Activated CD4-positive, alpha-beta memory T cell treated with anti-CD3 and anti-CD28 coated beads for 36 hours (primary cell): Measurements from ENCODE around the gene ABLIM2. TPM values are rescaled to one million over a fixed set of nuclear protein-coding genes. Genes with fewer than 3 reads are reported as not detected.
A peak's percentile ranks its signal among the peaks of the same experiment; 100 is the strongest.

Experiments
- CTCF ChIA-PET: fragments of 350-600 bp; sonication (Branson Sonifier 250); formaldehyde crosslinking; loops from one replicate; lab custom pipeline; 2021; ENCODE audit warnings: antibody characterized with exemption, inconsistent platforms; lab: Charles Lee
- POLR2A ChIA-PET: fragments of 350-600 bp; sonication (Branson Sonifier 250); formaldehyde crosslinking; loops from one replicate; lab custom pipeline; 2021; ENCODE audit warnings: antibody characterized with exemption; lab: Charles Lee
- DNase-seq: peaks from one replicate; pipeline ENCODE4 v3.0.0-alpha.2; 2020
- H3K27ac Mint-ChIP-seq: one replicate; pipeline ENCODE4 v1.8.0; 2021; ENCODE audit warnings: mixed read lengths
- H3K27me3 Mint-ChIP-seq: one replicate; pipeline ENCODE4 v1.8.0; 2021; ENCODE audit warnings: mixed read lengths
- H3K36me3 Mint-ChIP-seq: one replicate; pipeline ENCODE4 v1.8.0; 2021; ENCODE audit warnings: mixed read lengths
- H3K4me1 Mint-ChIP-seq: one replicate; pipeline ENCODE4 v1.8.0; 2021; ENCODE audit warnings: low read depth, mixed read lengths
- H3K4me3 Mint-ChIP-seq: one replicate; pipeline ENCODE4 v1.8.0; 2021; ENCODE audit warnings: mild to moderate bottlenecking, mixed read lengths
- H3K9me3 Mint-ChIP-seq: one replicate; pipeline ENCODE4 v1.8.0; 2021; ENCODE audit warnings: mixed read lengths
- intact Hi-C: fragments of 100-400 bp; cut with micrococcal nuclease; formaldehyde crosslinking; loops from one replicate; pipeline ENCODE4 v1.15.1; 2023
- total RNA-seq, 2 experiments: library from RNA; stranded (reverse); gene quantifications; one replicate each; pipeline ENCODE4 v1.2.3, GENCODE V29; 2021

The ABLIM2 gene
- total RNA-seq, 2 experiments from 2014 or later, result 0.55 to 0.63 TPM

- H3K36me3 Mint-ChIP-seq, result no peaks in the 10 kb centered on the region
- peaks cover 53% of the 10 kb centered on the region for H3K4me1 Mint-ChIP-seq
- ChIA-PET POLR2A (interaction anchor here (0.6 to 3.7 kb wide), 4 partner anchors 9 to 130 kb away, joined by 3 to 17 read pairs (median 10); partner anchors contain the start of gene AFAP1), CTCF (interaction anchor here (0.9 to 2.7 kb wide), 9 partner anchors 9 to 159 kb away, joined by 3 to 11 read pairs (median 5); partner anchors contain the start of gene AFAP1)
- no peaks in the 10 kb centered on the region for H3K27me3 Mint-ChIP-seq
- DNase-seq, result peak; percentile 93
- H3K9me3 Mint-ChIP-seq, result no peaks in the 10 kb centered on the region
- peak overlapping the region; percentile 38 for H3K4me3 Mint-ChIP-seq
- intact Hi-C loops, result loop anchor here (1.0 to 10.0 kb wide), 5 partner anchors 8 to 1266 kb away; partner anchors contain the start of genes AFAP1 and S100P
- H3K27ac Mint-ChIP-seq, result peak overlapping the region; percentile 94
Observed at GRCh38 chr4:7960790-7961655, 197.6 kb downstream of the ABLIM2 start.

GRCh38 chr4:7960017-7960789, 198.4 kb downstream of the ABLIM2 start:
- H3K27ac Mint-ChIP-seq, result peak overlapping the region; percentile 94
- intact Hi-C loops, result loop anchor here (1.0 to 10.0 kb wide), 4 partner anchors 21 to 1265 kb away; partner anchors contain the start of genes AFAP1 and S100P
- no peaks in the 10 kb centered on the region for H3K27me3 Mint-ChIP-seq
- POLR2A ChIA-PET, result interaction anchor here (2.8 to 3.7 kb wide), 2 partner anchors 10 to 21 kb away, joined by 15 to 17 read pairs; partner anchors contain the start of gene AFAP1
- DNase-seq, result peak; percentile 66
- peak overlapping the region; percentile 38 for H3K4me3 Mint-ChIP-seq
- H3K36me3 Mint-ChIP-seq, result no peaks in the 10 kb centered on the region
- peaks cover 46% of the 10 kb centered on the region for H3K4me1 Mint-ChIP-seq
- CTCF ChIA-PET, result interaction anchor here (1.0 to 2.7 kb wide), 8 partner anchors 10 to 158 kb away, joined by 3 to 11 read pairs (median 4); partner anchors contain the start of gene AFAP1
- no peaks in the 10 kb centered on the region for H3K9me3 Mint-ChIP-seq

GRCh38 chr4:7959078-7959477, 199.5 kb downstream of the ABLIM2 start:
- Mint-ChIP-seq H3K36me3 (no peaks in the 10 kb centered on the region), H3K27me3 (no peaks in the 10 kb centered on the region), H3K4me3 (no peak overlapping the region), H3K9me3 (no peaks in the 10 kb centered on the region), H3K4me1 (peaks cover 35% of the 10 kb centered on the region), H3K27ac (no peak overlapping the region)
- no peak for DNase-seq
- CTCF ChIA-PET, result interaction anchor here (1.0 to 2.7 kb wide), 2 partner anchors 20 to 157 kb away, joined by 3 to 11 read pairs; partner anchors contain the start of gene AFAP1
- POLR2A ChIA-PET, result interaction anchor here (3.7 kb wide), 1 partner anchor 20 kb away, joined by 17 read pairs; the partner anchor contains the start of gene AFAP1
- intact Hi-C loops, result no loop called here

- no peaks in the 10 kb centered on the region for H3K9me3 Mint-ChIP-seq
- ChIA-PET POLR2A (interaction anchor here (0.6 kb wide), 1 partner anchor 126 kb away, joined by 4 read pairs; no protein-coding TSS in a partner anchor), CTCF (interaction anchor here (1.3 kb wide), 1 partner anchor 155 kb away, joined by 4 read pairs; no protein-coding TSS in a partner anchor)
- peaks cover 21% of the 10 kb centered on the region for H3K4me1 Mint-ChIP-seq
- no peaks in the 10 kb centered on the region for H3K27me3 Mint-ChIP-seq
- intact Hi-C loops, result no loop called here
- no peaks in the 10 kb centered on the region for H3K36me3 Mint-ChIP-seq
- DNase-seq, result no peak
- H3K4me3 Mint-ChIP-seq, result no peak overlapping the region
- no peak overlapping the region for H3K27ac Mint-ChIP-seq
Observed at GRCh38 chr4:7956934-7957656, 201.5 kb downstream of the ABLIM2 start.

DNA sequence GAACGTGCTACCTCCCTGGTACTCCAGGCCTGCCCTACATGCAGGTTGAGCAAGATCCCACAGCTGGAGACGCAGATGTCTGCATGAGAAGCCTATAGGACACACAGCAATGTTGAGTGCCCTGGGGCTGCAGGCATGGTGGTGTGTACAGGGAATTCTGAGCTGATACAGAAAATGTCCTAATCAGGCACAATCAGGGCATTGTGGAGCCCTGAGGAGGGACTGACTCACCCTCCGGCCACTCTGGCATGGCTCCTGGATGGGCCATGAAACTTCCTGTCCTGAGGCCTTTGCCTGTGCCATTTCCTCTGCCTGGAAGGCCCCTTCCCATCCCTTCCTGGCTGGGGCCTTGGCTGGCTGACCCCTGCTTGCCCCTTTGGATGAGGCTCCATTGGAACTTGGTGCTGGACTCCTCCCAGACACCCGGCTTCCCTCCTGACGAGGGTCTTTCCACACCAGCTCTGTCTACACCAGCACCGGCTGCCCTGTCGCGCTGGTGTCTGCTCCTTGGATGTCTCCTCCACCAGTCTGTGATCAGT, 202.3 kb downstream of the ABLIM2 start:
- intact Hi-C loops, result no loop called here
- peaks cover 21% of the 10 kb centered on the region for H3K4me1 Mint-ChIP-seq
- CTCF ChIA-PET, result no interaction called here

GRCh38 chr4:7955393-7955792, 203.2 kb downstream of the ABLIM2 start:
- Mint-ChIP-seq H3K4me3 (no peak overlapping the region), H3K36me3 (no peaks in the 10 kb centered on the region), H3K27me3 (no peaks in the 10 kb centered on the region), H3K9me3 (peaks cover 4% of the 10 kb centered on the region), H3K27ac (no peak overlapping the region), H3K4me1 (peaks cover 12% of the 10 kb centered on the region)
- no peak for DNase-seq
- ChIA-PET CTCF (no interaction called here), POLR2A (no interaction called here)
- intact Hi-C loops, result no loop called here

More for the DNA sequence above, 202.3 kb downstream of the ABLIM2 start:
- Mint-ChIP-seq H3K27me3 (no peaks in the 10 kb centered on the region), H3K9me3 (peaks cover 1% of the 10 kb centered on the region), H3K36me3 (no peaks in the 10 kb centered on the region), H3K4me3 (no peak overlapping the region), H3K27ac (no peak overlapping the region)
- no peak for DNase-seq
- POLR2A ChIA-PET, result no interaction called here

GRCh38 chr4:7952615-7953014, 206.0 kb downstream of the ABLIM2 start:
- CTCF ChIA-PET, result no interaction called here
- peaks cover 4% of the 10 kb centered on the region for H3K9me3 Mint-ChIP-seq
- peaks cover 12% of the 10 kb centered on the region for H3K4me1 Mint-ChIP-seq
- no peak for DNase-seq
- POLR2A ChIA-PET, result interaction anchor here (0.9 to 1.5 kb wide), 2 partner anchors 8 to 16 kb away, joined by 3 read pairs; no protein-coding TSS in a partner anchor
- H3K36me3 Mint-ChIP-seq, result no peaks in the 10 kb centered on the region
- no peaks in the 10 kb centered on the region for H3K27me3 Mint-ChIP-seq
- no peak overlapping the region for H3K4me3 Mint-ChIP-seq
- no peak overlapping the region for H3K27ac Mint-ChIP-seq
- intact Hi-C loops, result no loop called here

GRCh38 chr4:7950301-7951092, 208.1 kb downstream of the ABLIM2 start:
- DNase-seq, result no peak
- ChIA-PET CTCF (interaction anchor here (0.6 to 0.8 kb wide), 2 partner anchors 11 to 708 kb away, joined by 3 to 4 read pairs; partner anchors contain the start of gene AFAP1), POLR2A (no interaction called here)
- H3K4me1 Mint-ChIP-seq, result peaks cover 10% of the 10 kb centered on the region
- H3K36me3 Mint-ChIP-seq, result no peaks in the 10 kb centered on the region
- peaks cover 4% of the 10 kb centered on the region for H3K9me3 Mint-ChIP-seq
- intact Hi-C loops, result no loop called here
- no peaks in the 10 kb centered on the region for H3K27me3 Mint-ChIP-seq
- no peak overlapping the region for H3K4me3 Mint-ChIP-seq
- no peak overlapping the region for H3K27ac Mint-ChIP-seq

DNA sequence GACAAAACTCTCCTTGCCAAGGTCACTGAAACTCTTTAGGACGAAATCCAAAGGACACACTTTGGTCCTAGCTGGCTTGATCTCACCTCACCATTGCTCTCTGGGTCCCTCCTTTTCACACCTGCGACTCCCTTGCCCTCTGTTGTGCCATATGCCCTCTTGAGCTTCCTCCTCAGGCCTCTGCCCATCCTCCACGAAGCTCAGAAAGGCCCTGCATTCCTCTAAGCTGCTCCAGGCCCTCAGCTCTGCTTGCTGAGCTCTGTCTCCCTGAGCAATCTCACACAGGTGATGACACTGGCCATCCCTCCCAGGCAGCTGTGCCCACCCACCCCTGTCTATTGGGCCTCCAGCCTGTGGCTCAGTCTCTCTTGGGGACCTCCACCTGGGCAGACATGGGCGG, 208.9 kb downstream of the ABLIM2 start:
- no peak overlapping the region for H3K4me3 Mint-ChIP-seq
- ChIA-PET CTCF (interaction anchor here (0.8 kb wide), 1 partner anchor 10 kb away, joined by 4 read pairs; the partner anchor contains the start of gene AFAP1), POLR2A (no interaction called here)
- H3K27ac Mint-ChIP-seq, result no peak overlapping the region
- H3K4me1 Mint-ChIP-seq, result peaks cover 10% of the 10 kb centered on the region
- intact Hi-C loops, result no loop called here
- no peaks in the 10 kb centered on the region for H3K27me3 Mint-ChIP-seq
- no peaks in the 10 kb centered on the region for H3K36me3 Mint-ChIP-seq
- no peak for DNase-seq
- H3K9me3 Mint-ChIP-seq, result peaks cover 4% of the 10 kb centered on the region

DNA sequence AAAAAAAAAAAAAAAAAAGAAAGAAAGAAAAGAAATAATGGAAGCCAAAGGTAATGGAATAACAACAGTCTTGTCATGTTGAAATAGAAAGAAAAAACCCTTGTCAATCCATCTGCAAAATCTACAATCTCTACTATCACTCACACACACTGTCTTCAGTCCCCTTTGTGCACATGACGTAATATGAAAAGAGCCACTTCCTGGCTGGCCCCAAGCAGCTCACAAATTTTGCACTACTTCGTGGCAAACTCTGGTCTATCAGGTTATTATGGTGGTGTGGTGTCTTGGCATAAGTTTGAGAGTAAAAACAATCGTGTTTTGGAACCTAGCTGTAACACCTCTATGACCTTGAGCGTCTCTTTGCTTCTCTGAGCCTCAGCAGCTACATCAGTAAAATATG, 210.7 kb downstream of the ABLIM2 start:
- Mint-ChIP-seq H3K9me3 (peaks cover 4% of the 10 kb centered on the region), H3K27ac (peak overlapping the region; percentile 65), H3K36me3 (no peaks in the 10 kb centered on the region), H3K4me1 (peaks cover 10% of the 10 kb centered on the region), H3K4me3 (no peak overlapping the region), H3K27me3 (no peaks in the 10 kb centered on the region)
- POLR2A ChIA-PET, result no interaction called here
- CTCF ChIA-PET, result interaction anchor here (1.0 kb wide), 1 partner anchor 10 kb away, joined by 5 read pairs; no protein-coding TSS in a partner anchor
- peak; percentile 48 for DNase-seq
- intact Hi-C loops, result no loop called here
